Stomach (tissue), 4 donors: ENCODE measurements around the gene CTDP1.

Experiments
- CTCF ChIP-seq, 7 experiments: fragments of 450-650 bp in 4 of 7; fragments of 200-600 bp in 3 of 7; sonication (generic) in 3 of 7; IDR thresholded peaks; one replicate each; pipeline ENCODE4 v1.5.1; 2016 to 2019; ENCODE audit warnings: antibody characterized with exemption in 7 of 7, control low read depth in 2 of 7, mild to moderate bottlenecking in 1 of 7
- EP300 ChIP-seq: sonication (generic); formaldehyde crosslinking; IDR thresholded peaks from one replicate; pipeline ENCODE4 v1.6.1; 2017; ENCODE audit warnings: antibody characterized with exemption
- POLR2A ChIP-seq, 4 donors: fragments of 450-650 bp; IDR thresholded peaks; one replicate each; pipeline ENCODE4 v1.6.1; 2016; ENCODE audit warnings: antibody characterized with exemption in 4 of 4, control low read depth in 2 of 4, mild to moderate bottlenecking in 1 of 4, moderate library complexity in 1 of 4

DNA sequence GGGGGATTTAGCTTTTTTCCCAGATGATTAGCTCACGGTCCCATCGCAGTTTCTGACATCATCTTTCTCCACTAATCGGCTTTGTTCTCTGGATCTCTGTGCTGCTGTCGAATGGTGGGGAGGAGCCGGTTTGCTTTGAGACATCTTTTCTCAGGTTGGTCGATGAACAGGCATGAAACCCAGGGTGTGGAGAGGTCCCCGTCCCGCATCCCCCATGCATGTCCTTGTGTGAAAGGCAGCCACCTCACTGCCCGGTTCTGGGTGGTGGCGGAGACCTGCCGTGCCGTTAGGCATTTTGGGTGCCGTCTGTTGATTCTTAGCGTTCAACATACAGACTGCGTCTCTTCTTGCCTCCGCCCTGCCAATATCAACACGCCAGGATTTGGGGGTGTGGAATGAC, 57.8 kb downstream of the CTDP1 start:
- TF ChIP-seq CTCF (IDR thresholded peaks at IDR 0.05) = no peak
- no peak for TF ChIP-seq EP300
- TF ChIP-seq POLR2A (IDR thresholded peaks at IDR 0.05) = no peak
